ENCODE data around the gene HORMAD2. TPM values are rescaled to one million over a fixed set of nuclear protein-coding genes. Genes with fewer than 3 reads are reported as not detected.

The HORMAD2 gene
- polyA plus RNA-seq, 2 of the 4 experiments (the other 2 are of a cell fraction): not detected

DNA sequence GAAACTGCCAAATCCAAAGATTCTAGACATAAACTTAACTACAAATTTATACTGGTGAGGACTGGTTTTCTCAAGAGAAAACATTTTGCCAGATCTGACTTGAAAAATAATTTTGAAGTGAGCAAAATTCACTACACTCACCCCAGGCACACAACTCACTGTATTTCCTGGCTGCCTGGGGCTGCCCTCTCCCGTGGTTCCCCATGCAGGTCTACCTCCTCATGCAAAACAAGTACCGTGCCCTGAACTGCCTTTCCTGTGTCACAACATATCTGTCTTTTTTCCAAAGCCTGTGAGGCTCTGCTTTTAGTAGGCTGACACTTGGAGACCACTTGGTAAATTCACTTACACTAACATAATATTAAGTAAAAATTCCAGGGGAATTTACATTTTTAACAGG is 89.9 kb downstream of the HORMAD2 start:
- H3K4me2 ChIP-seq: no peak overlapping the region
- ATAC-seq (no peak), FAIRE-seq (no peak), DNase-seq (ENCODE audit: low read depth in 1 of 2, low spot score in 1 of 2) (no peak)
- H3K9me3 ChIP-seq: no peaks in the 10 kb centered on the region
- TF ChIP-seq TP53 (CRISPR knock-in tag; IDR thresholded peaks at IDR 0.05) (no peak), ZFP36 (IDR thresholded peaks at IDR 0.05; ENCODE audit: borderline replicate concordance, partially characterized antibody) (no peak), MYC (IDR thresholded peaks at IDR 0.05; ENCODE audit: borderline replicate concordance, low read length) (no peak), ESRRA (IDR thresholded peaks at IDR 0.05; ENCODE audit: borderline replicate concordance, low read length) (no peak), RAD21 (conservative IDR thresholded peaks at IDR 0.05 in 1 of 2, IDR thresholded peaks at IDR 0.05 in 1 of 2) (no peak), BCL3 (IDR thresholded peaks at IDR 0.05) (no peak), REST (IDR thresholded peaks at IDR 0.05) (no peak), SREBF2 (IDR thresholded peaks at IDR 0.05) (no peak), ELK1 (IDR thresholded peaks at IDR 0.05; ENCODE audit: low read depth, low read length) (no peak), FOSB (CRISPR knock-in tag; IDR thresholded peaks at IDR 0.05) (no peak), CEBPB (IDR thresholded peaks at IDR 0.05) (no peak)
- POLR2A ChIA-PET: no interaction called here
- no peak overlapping the region for H3K27ac ChIP-seq
- CTCF ChIA-PET: interaction anchor here (1.2 kb wide), 1 partner anchor 83 kb away, joined by 3 read pairs; no protein-coding TSS in a partner anchor
- no peak overlapping the region for H3K4me3 ChIP-seq
- WGBS (ENCODE audit: missing lambda C conversion rate): 81% methylated on average over 2 of the region's 2 CpGs
- H3K4me1 ChIP-seq: no peaks in the 10 kb centered on the region

DNA sequence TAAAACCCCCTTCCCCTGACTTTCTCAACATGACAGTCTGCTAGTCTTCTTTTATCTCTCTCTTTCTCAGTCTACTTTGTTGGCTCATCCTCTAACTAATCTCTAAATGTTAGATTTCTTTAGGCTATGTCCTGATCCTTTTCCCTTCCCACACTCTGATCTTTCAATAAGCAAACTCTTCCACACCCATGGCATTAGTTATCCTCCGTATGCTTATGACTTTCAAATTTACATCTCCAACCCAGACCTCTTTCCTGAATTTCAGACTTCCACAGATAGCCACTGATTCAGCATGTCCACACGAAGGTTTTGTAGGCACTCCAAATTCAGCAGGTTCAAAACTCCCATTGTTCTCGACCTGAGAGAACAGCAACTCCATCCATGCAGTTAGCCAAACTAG is 90.7 kb downstream of the HORMAD2 start:
- 55% methylated on average over 3 of the region's 3 CpGs for WGBS (ENCODE audit: missing lambda C conversion rate)
- ChIA-PET CTCF (interaction anchor here (1.2 kb wide), 1 partner anchor 84 kb away, joined by 3 read pairs; no protein-coding TSS in a partner anchor), POLR2A (no interaction called here)
- FAIRE-seq (no peak), DNase-seq (ENCODE audit: low read depth in 1 of 2, low spot score in 1 of 2) (no peak), ATAC-seq (no peak)
- no peaks in the 10 kb centered on the region for H3K9me3 ChIP-seq
- peaks cover 6% of the 10 kb centered on the region; the same call in 2 of the 3 replicates for H3K4me1 ChIP-seq
- no peak overlapping the region for H3K27ac ChIP-seq
- TF ChIP-seq RARB (CRISPR knock-in tag; IDR thresholded peaks at IDR 0.05) (no peak), ZC3H11A (IDR thresholded peaks at IDR 0.05) (no peak), BHLHE40 (IDR thresholded peaks at IDR 0.05; ENCODE audit: low read depth, low read length) (no peak), JUNB (IDR thresholded peaks at IDR 0.05) (no peak), CBX2 (IDR thresholded peaks at IDR 0.05; ENCODE audit: borderline replicate concordance, low read depth) (no peak), EHF (CRISPR knock-in tag; IDR thresholded peaks at IDR 0.05) (no peak), PHF8 (IDR thresholded peaks at IDR 0.05; ENCODE audit: borderline replicate concordance, low read depth) (no peak), CHD4 (IDR thresholded peaks at IDR 0.05; ENCODE audit: borderline replicate concordance) (no peak), HDAC2 (IDR thresholded peaks at IDR 0.05) (no peak), NR3C1 (IDR thresholded peaks at IDR 0.05) (no peak), FOXS1 (CRISPR knock-in tag; IDR thresholded peaks at IDR 0.05) (no peak), SMC3 (IDR thresholded peaks at IDR 0.05) (no peak), BCL3 (IDR thresholded peaks at IDR 0.05) (no peak)
- TF ChIP-seq, protein P1, sequence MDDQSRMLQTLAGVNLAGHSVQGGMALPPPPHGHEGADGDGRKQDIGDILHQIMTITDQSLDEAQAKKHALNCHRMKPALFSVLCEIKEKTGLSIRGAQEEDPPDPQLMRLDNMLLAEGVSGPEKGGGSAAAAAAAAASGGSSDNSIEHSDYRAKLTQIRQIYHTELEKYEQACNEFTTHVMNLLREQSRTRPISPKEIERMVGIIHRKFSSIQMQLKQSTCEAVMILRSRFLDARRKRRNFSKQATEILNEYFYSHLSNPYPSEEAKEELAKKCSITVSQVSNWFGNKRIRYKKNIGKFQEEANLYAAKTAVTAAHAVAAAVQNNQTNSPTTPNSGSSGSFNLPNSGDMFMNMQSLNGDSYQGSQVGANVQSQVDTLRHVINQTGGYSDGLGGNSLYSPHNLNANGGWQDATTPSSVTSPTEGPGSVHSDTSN (IDR thresholded peaks at IDR 0.05): no peak
- H3K4me2 ChIP-seq: no peak overlapping the region
- no peak overlapping the region for H3K4me3 ChIP-seq

Data from A549 (cell line).